Measurements from ENCODE around the gene MN1.

Gene MN1

GRCh38 chr22:27801616-27802345 is at the start of gene MN1:
MN1 (minus strand) TSS chr22:27801756; CDS start chr22:27800543, 1,213 bp downstream.
- no peak for TF ChIP-seq ZNF274 (IDR thresholded peaks at IDR 0.05; ENCODE audit: low read depth, low read length)
- peak within 1 kb of the TSS; percentile 46 for H3K4me3 ChIP-seq (ENCODE audit: low read length)

- H3K4me3 ChIP-seq (ENCODE audit: low read length): no peak overlapping the region
- no peak for TF ChIP-seq ZNF274 (IDR thresholded peaks at IDR 0.05; ENCODE audit: low read depth, low read length)
These were observed 48.5 kb upstream of the MN1 start for GRCh38 chr22:27850000-27850521.

- no peak for TF ChIP-seq ZNF274 (IDR thresholded peaks at IDR 0.05; ENCODE audit: low read depth, low read length)
- no peak overlapping the region for H3K4me3 ChIP-seq (ENCODE audit: low read length)
These were observed 46.4 kb upstream of the MN1 start for GRCh38 chr22:27848005-27848404.

- no peak overlapping the region for H3K4me3 ChIP-seq (ENCODE audit: low read length)
- no peak for TF ChIP-seq ZNF274 (IDR thresholded peaks at IDR 0.05; ENCODE audit: low read depth, low read length)
These were observed 45.4 kb upstream of the MN1 start for GRCh38 chr22:27846910-27847309.

- no peak for TF ChIP-seq ZNF274 (IDR thresholded peaks at IDR 0.05; ENCODE audit: low read depth, low read length)
- no peak overlapping the region for H3K4me3 ChIP-seq (ENCODE audit: low read length)
These were observed 44.7 kb upstream of the MN1 start for GRCh38 chr22:27846248-27846757.

- no peak overlapping the region for H3K4me3 ChIP-seq (ENCODE audit: low read length)
- TF ChIP-seq ZNF274 (IDR thresholded peaks at IDR 0.05; ENCODE audit: low read depth, low read length): no peak
These were observed 44.1 kb upstream of the MN1 start for GRCh38 chr22:27845644-27846043.

GRCh38 chr22:27844656-27845591 is 43.4 kb upstream of the MN1 start:
- no peak for TF ChIP-seq ZNF274 (IDR thresholded peaks at IDR 0.05; ENCODE audit: low read depth, low read length)
- no peak overlapping the region for H3K4me3 ChIP-seq (ENCODE audit: low read length)

- no peak overlapping the region for H3K4me3 ChIP-seq (ENCODE audit: low read length)
- TF ChIP-seq ZNF274 (IDR thresholded peaks at IDR 0.05; ENCODE audit: low read depth, low read length): no peak
These were observed 42.7 kb upstream of the MN1 start for GRCh38 chr22:27844256-27844655.

- no peak for TF ChIP-seq ZNF274 (IDR thresholded peaks at IDR 0.05; ENCODE audit: low read depth, low read length)
- H3K4me3 ChIP-seq (ENCODE audit: low read length): no peak overlapping the region
These were observed 41.9 kb upstream of the MN1 start for GRCh38 chr22:27843441-27843840.

- TF ChIP-seq ZNF274 (IDR thresholded peaks at IDR 0.05; ENCODE audit: low read depth, low read length): no peak
- no peak overlapping the region for H3K4me3 ChIP-seq (ENCODE audit: low read length)
These were observed 41.3 kb upstream of the MN1 start for GRCh38 chr22:27842669-27843431.

- no peak overlapping the region for H3K4me3 ChIP-seq (ENCODE audit: low read length)
- TF ChIP-seq ZNF274 (IDR thresholded peaks at IDR 0.05; ENCODE audit: low read depth, low read length): no peak
These were observed 40.6 kb upstream of the MN1 start for GRCh38 chr22:27842201-27842600.

- no peak for TF ChIP-seq ZNF274 (IDR thresholded peaks at IDR 0.05; ENCODE audit: low read depth, low read length)
- no peak overlapping the region for H3K4me3 ChIP-seq (ENCODE audit: low read length)
These were observed 38.9 kb upstream of the MN1 start for GRCh38 chr22:27840436-27840835.

- H3K4me3 ChIP-seq (ENCODE audit: low read length): no peak overlapping the region
- TF ChIP-seq ZNF274 (IDR thresholded peaks at IDR 0.05; ENCODE audit: low read depth, low read length): no peak
These were observed 37.6 kb upstream of the MN1 start for GRCh38 chr22:27839057-27839660.
